OCI-LY3 (cell line): ENCODE results near the gene FLII.

Experiments
- CTCF ChIP-seq: fragments of 200-600, 300-600 bp; sonication (generic); IDR thresholded peaks from 2 replicates; pipeline ENCODE4 v1.5.1; 2014; ENCODE audit warnings: antibody characterized with exemption, low read length, low read depth
- EZH2phosphoT487 ChIP-seq: fragments of 200-600 bp; shearing (Covaris generic); IDR thresholded peaks from 2 replicates; pipeline ENCODE4 v1.6.1; 2018; ENCODE audit warnings: antibody characterized with exemption, mixed run types, low read depth

- peak; percentile 39; the same call in 1 of the 2 replicates for TF ChIP-seq CTCF
- TF ChIP-seq EZH2phosphoT487, result no peak
These were observed 10.2 kb downstream of the FLII start for GRCh38 chr17:18248300-18248731.
